HL-60 (cell line): ENCODE data around the gene SHROOM1.
"Not testable (repeated sequence)": the region's sequence is repeated elsewhere in the genome, so short reads cannot be mapped to it uniquely, and the experiment has no call there.

ENCODE experiments used
- DNase-seq, 2 experiments: peaks; one replicate each; pipeline ENCODE4 v3.0.0-alpha.2; 2010 to 2020; ENCODE audit warnings: low read depth in 1 of 2, low spot score in 1 of 2
- H3K27ac ChIP-seq: fragments of 250-450 bp; sonication (Bioruptor Pico); replicated peaks from 2 replicates; pipeline ENCODE4 v1.5.1; 2020; ENCODE audit warnings: mild to moderate bottlenecking, moderate library complexity
- H3K27me3 ChIP-seq: fragments of 250-450 bp; sonication (Bioruptor Pico); 2 replicates; pipeline ENCODE4 v1.5.1; 2021; ENCODE audit warnings: mild to moderate bottlenecking, moderate library complexity; ENCODE audit not compliant: insufficient read depth, poor library complexity, severe bottlenecking
- H3K4me3 ChIP-seq: replicated peaks from 2 replicates; pipeline ENCODE4 v1.5.1; 2011; ENCODE audit warnings: mild to moderate bottlenecking, control low read depth, low read length; ENCODE audit not compliant: insufficient read depth
- GABPA ChIP-seq: IDR thresholded peaks from 2 replicates; pipeline ENCODE4 v1.6.1; 2012; ENCODE audit warnings: low read depth
- POLR2AphosphoS5 ChIP-seq: IDR thresholded peaks from 2 replicates; pipeline ENCODE4 v1.6.1; 2012; ENCODE audit warnings: low read depth
- SPI1 ChIP-seq: IDR thresholded peaks from 2 replicates; pipeline ENCODE4 v1.6.1; 2012; ENCODE audit warnings: low read depth, mild to moderate bottlenecking, borderline replicate concordance
- TF ChIP-seq, protein P1 (sequence below): IDR thresholded peaks from one replicate; pipeline ENCODE4 v1.5.1; 2011; ENCODE audit warnings: low read length, control low read depth, inconsistent platforms; ENCODE audit not compliant: insufficient read depth
- TF ChIP-seq, protein P2 (sequence below): IDR thresholded peaks from 2 replicates; pipeline ENCODE4 v1.6.1; 2012; ENCODE audit warnings: low read depth; ENCODE audit not compliant: insufficient replicate concordance

Gene SHROOM1

DNA sequence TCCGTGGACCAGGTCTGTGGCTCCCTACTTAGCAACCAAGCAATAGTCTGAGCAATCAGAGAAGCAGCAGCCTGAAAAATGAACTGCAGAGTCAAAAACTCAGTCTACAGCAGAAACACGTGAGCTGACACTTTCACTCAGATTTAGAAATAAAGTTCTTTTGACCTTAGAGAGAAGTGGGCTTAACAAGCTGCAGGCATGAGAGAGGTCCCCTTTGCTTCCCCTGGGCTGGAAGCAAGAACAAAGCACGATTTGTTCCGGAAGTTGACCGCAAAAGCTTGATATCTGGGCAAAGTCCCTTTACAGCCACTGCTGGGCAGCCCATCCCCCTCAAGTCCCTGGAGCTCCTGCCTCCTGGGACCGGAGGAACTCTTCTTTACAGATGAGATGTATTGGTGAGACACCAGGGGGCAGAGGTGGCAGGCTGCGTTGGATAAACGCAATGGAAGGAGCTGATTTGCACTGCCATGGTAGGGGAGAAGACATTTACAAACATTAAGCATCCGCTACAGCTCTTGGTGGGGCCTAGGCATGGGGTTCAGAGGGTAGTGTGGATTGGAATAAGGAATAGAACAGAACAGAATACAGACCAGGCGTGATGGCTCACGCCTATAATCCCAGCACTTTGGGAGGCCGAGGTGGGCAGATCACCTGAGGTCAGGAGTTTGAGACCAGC lies 23.1 kb downstream of the SHROOM1 start:
- Histone ChIP-seq H3K27me3 (peaks cover under 1% of the 10 kb centered on the region), H3K4me3 (no peak overlapping the region), H3K27ac (no peak overlapping the region)
- TF ChIP-seq SPI1 (no peak), GABPA (no peak), POLR2AphosphoS5 (no peak)
- TF ChIP-seq, protein P1, sequence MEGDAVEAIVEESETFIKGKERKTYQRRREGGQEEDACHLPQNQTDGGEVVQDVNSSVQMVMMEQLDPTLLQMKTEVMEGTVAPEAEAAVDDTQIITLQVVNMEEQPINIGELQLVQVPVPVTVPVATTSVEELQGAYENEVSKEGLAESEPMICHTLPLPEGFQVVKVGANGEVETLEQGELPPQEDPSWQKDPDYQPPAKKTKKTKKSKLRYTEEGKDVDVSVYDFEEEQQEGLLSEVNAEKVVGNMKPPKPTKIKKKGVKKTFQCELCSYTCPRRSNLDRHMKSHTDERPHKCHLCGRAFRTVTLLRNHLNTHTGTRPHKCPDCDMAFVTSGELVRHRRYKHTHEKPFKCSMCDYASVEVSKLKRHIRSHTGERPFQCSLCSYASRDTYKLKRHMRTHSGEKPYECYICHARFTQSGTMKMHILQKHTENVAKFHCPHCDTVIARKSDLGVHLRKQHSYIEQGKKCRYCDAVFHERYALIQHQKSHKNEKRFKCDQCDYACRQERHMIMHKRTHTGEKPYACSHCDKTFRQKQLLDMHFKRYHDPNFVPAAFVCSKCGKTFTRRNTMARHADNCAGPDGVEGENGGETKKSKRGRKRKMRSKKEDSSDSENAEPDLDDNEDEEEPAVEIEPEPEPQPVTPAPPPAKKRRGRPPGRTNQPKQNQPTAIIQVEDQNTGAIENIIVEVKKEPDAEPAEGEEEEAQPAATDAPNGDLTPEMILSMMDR = no peak
- TF ChIP-seq, protein P2, sequence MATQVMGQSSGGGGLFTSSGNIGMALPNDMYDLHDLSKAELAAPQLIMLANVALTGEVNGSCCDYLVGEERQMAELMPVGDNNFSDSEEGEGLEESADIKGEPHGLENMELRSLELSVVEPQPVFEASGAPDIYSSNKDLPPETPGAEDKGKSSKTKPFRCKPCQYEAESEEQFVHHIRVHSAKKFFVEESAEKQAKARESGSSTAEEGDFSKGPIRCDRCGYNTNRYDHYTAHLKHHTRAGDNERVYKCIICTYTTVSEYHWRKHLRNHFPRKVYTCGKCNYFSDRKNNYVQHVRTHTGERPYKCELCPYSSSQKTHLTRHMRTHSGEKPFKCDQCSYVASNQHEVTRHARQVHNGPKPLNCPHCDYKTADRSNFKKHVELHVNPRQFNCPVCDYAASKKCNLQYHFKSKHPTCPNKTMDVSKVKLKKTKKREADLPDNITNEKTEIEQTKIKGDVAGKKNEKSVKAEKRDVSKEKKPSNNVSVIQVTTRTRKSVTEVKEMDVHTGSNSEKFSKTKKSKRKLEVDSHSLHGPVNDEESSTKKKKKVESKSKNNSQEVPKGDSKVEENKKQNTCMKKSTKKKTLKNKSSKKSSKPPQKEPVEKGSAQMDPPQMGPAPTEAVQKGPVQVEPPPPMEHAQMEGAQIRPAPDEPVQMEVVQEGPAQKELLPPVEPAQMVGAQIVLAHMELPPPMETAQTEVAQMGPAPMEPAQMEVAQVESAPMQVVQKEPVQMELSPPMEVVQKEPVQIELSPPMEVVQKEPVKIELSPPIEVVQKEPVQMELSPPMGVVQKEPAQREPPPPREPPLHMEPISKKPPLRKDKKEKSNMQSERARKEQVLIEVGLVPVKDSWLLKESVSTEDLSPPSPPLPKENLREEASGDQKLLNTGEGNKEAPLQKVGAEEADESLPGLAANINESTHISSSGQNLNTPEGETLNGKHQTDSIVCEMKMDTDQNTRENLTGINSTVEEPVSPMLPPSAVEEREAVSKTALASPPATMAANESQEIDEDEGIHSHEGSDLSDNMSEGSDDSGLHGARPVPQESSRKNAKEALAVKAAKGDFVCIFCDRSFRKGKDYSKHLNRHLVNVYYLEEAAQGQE = no peak
- DNase-seq = no peak

DNA sequence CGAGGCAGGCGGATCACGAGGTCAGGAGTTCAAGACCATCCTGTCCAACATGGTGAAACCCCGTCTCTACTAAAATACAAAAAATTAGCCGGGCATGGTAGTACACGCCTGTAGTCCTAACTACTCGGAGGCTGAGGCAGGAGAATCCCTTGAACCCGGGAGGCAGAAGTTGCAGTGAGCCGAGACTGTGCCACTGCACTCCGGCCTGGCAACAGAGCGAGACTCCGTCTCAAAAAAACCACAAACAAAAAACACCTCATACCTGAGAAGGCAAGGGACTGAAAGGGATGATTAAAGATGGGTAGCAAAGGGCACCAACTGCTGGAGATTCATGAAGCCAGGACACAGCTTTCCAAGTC lies 23.7 kb downstream of the SHROOM1 start:
- not testable (repeated sequence) for H3K4me3 ChIP-seq, H3K27me3 ChIP-seq, DNase-seq, H3K27ac ChIP-seq

DNA sequence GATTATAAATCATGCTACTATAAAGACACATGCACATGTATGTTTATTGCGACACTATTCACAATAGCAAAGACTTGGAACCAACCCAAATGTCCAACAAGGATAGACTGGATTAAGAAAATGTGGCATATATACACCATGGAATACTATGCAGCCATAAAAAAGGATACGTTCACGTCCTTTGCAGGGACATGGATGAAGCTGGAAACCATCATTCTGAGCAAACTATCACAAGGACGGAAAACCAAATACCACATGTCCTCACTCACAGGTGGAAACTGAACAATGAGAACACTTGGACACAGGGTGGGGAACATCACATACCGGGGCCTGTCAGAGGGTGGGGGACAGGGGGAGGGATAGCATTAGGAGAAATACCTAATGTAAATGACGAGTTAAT lies 24.6 kb downstream of the SHROOM1 start:
- not testable (repeated sequence) for H3K4me3 ChIP-seq, H3K27me3 ChIP-seq, H3K27ac ChIP-seq, DNase-seq

DNA sequence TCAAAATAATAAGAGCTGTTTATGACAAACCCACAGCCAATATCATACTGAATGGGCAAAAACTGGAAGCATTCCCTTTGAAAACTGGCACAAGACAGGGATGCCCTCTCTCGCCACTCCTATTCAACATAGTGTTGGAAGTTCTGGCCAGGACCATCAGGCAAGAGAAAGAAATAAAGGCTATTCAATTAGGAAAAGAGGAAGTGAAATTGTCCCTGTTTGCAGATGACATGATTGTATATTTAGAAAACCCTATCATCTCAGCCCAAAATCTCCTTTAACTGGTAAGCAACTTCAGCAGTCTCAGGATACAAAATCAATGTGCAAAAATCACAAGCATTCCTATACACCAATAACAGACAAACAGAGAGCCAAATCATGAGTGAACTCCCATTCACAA lies 26.2 kb downstream of the SHROOM1 start:
- H3K27ac ChIP-seq, H3K27me3 ChIP-seq, H3K4me3 ChIP-seq, DNase-seq: not testable (repeated sequence)

DNA sequence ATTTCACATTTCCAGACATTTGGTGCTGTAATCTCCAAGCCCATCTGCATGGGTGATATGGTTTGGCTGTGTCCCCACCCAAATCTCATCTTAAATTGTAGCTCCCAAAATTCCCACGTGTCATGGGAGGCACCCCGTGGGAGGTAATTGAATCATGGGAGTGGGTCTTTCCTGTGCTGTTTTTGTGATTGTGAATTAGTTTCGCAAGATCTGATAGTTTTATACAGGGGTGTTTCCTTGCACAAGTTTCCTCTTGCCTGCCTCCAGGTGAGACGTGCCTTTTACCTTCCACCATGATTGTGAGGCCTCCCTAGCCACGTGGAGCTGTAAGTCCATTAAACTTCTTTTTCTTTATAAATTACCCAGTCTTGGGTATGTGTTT lies 27.8 kb downstream of the SHROOM1 start:
- H3K4me3 ChIP-seq, H3K27ac ChIP-seq, DNase-seq, H3K27me3 ChIP-seq: not testable (repeated sequence)

DNA sequence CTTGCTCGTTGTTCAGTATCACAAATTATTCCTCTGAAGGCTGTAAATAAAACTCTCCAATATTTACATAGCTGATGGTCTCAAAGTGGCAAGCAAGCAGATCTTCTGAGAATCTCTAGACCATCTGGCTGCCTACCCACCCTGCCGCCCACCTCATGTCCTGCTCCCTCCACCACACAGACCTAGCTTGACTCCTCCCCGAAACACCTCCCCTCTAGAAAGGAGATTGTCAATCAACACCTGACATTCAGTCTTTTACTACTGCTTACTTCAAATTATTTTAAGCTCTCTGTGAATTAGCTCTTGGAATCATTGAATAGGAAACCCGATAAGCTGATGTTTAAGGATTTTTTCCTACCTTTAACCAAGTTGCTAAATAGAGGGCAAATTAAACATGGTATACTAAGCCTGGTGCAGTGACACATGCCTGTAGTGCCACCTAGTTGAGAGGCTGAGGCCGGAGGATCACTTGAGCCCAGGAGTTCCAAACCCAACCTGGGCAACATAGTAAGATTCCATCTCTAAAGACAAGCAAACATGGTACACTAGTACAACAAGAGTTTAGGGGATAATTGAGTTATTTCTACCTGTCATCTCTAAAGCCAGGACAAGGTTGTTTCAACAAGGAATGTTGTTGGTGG lies 28.3 kb downstream of the SHROOM1 start:
- TF ChIP-seq, protein P1 = no peak
- TF ChIP-seq SPI1 (no peak), POLR2AphosphoS5 (no peak), GABPA (no peak)
- TF ChIP-seq, protein P2 = no peak
- no peak overlapping the region for H3K27ac ChIP-seq
- no peaks in the 10 kb centered on the region for H3K27me3 ChIP-seq
- no peak overlapping the region for H3K4me3 ChIP-seq
- no peak for DNase-seq
